Measurements from ENCODE around the gene FAM241B.

Gene FAM241B

DNA sequence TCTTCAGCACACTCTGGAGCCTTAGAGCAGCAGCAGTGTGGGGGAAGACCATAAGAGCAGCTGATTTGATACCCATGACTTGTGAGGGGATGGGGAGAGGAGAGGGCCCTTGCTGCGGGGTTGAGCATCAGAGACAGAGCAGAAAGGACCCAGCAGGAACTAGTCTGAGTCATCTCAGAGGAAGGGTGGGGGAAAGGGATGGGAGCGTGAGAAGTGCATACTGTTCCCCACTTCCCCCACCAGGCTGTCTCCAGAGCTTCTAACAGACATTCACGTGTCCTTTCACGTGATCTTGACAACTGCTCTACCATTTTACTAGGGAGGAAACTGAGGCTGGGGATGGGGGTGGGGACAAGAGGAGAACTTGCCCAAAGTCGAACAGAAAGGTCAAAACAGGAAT, 38.7 kb downstream of the FAM241B start:
- DNase-seq, result no peak

GRCh38 chr10:69669409-69669808, 39.4 kb downstream of the FAM241B start:
- DNase-seq, result no peak

- no peak for DNase-seq
These were observed 43.5 kb downstream of the FAM241B start for GRCh38 chr10:69673521-69673920.

- no peak for DNase-seq
These were observed 44.7 kb downstream of the FAM241B start for GRCh38 chr10:69674786-69675185.

GRCh38 chr10:69676301-69676700, 46.3 kb downstream of the FAM241B start:
- no peak for DNase-seq

DNA sequence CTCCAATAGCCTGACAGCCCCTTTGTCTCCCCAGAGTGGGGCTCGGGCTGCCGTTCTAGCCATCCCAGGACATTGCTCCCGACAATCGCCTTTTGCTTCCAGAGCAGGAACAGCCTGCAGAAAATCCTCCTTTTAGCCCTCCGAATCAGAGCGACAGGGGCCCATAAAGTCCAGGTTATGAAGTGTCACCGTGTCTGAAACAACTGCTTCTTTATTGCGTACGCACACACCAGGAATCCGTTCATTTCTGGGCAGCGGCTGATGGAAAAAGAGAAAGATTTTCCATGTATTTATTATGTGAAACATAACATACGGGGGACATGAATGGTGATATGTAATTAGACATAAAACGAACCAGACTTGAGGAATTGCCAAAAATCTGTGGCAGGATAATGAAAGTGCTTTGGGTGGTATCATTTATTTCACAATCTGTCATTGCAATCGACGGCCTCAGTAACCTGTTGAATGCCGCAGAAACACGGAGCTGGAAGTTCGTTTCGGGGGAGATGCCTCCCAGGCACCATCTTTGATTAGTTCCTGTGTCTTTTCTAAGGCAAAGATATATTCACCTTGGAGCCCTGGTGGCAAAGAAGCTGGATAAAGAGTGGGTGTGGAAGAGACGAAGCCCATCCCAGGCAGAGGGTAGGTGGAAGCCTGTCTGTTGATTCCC, 48.1 kb downstream of the FAM241B start:
- DNase-seq, result no peak

DNA sequence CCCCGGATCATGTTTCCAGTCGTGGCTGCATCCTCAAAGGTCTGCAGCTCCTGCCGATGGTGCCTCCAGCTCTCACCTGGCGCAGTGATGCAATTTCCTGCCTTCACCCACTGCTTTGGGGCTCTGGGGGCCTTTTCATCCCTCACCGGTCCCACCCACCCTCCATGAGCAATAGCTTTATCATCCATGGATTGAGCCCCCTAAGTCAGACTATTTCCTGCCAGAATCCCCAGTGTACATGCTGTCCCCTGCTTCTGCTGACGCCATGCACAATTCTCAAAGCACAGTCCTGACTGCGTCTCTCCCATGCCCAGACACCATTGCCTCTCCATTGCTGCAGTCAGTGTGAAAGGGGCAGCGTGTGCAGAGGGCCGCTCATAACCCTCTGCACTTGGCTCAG, 49.7 kb downstream of the FAM241B start:
- DNase-seq, result no peak

DNA sequence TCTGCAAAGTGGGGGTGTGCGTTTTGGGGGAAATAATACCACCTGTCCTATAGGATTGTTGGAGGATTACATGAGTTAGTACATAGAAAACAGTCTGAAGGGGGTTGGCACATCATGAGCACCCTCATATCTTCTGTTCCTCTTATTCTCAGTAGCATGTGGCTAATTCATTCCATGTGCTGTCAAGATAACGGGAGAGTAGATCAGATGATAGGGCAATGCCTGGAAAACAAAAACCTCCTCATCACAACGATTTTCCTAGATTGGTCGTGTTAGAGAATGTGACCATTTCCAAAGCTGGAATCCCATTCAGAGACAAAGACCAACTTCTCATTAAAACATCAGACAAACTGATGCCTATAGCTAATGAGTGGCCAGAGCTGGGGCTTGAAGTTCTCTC, 50.6 kb downstream of the FAM241B start:
- no peak for DNase-seq

DNA sequence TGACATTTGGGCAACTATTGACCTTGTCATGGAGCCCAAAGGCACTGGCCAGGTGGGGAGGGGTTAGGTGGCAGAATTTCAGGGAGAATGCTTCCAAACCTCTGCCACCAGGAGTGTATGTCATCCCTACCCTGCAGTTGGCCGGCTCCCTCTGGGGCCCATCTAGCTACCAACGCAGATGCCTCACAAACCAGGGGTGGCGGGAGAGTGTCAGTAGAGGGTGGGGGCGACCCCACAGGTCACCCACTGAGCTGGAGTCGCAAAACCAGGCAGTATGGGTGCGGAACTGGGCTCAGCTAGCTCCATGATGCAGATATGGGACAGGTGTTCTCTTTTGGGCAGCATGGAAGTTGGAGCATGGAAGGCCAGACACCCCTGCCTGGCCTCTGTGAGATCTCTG, 51.4 kb downstream of the FAM241B start:
- no peak for DNase-seq

DNA sequence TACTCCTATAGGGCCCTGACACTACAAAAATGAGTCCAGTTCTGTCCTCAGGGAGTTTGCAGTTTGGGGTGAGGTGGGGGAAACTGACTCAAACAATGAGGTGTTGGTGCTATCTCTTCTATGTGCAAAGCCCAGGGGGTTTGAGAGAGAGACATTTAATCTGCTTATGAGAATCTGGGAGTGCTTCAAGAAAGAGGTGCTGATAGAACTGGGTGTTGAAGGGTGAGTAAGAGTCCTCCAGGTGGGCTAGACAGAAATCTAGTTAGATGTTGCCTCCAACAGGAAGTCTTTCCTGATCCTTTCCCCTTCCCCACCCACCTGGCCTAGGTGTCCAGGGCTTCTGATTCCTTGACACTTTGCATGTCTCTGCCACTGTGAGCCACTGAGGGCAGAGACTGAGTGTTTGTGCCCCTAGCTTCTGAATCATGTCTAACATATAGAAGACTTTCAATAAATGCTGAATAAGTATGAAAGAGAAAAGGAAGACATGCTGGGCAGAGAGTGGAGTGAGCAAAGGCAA, 53.0 kb downstream of the FAM241B start:
- DNase-seq, result no peak

All from hematopoietic multipotent progenitor cell treated with erythropoietin and hydrocortisone succinate and interleukin-3 and kit ligand, for 6 days (in vitro differentiated cells).